Measurements from ENCODE around the gene HOOK1. TPM values are rescaled to one million over a fixed set of nuclear protein-coding genes. Genes with fewer than 3 reads are reported as not detected.

Gene HOOK1
- total RNA-seq, 1 experiment from 2014 or later: 33.8 TPM

DNA sequence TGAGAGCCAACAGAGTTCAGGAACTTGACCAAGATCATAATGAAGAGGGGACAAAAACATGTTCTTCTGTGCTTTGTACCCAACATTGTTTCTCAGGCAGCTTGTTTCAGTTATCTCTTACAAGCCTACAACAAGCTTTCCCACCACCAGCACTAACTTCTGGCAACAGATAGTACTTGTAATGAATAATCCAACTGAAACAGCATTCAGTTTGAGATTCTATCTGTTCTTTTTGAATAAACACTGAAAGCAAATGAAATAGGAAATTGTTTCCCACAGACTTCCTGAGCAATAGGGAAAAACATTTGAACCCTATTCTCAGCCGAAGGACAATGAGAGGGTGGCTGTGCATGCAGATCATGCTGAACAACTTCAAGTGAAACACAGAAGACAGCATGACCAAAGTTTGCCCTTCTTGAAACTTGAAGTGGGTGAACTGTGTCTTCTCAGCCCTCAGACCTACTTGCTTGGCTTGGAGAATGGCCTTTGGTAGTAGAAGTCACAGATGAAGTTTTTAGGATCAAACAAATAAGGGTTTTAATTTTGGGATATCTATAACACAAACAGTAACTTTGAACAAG lies 11.2 kb upstream of the HOOK1 start (continued):
- no peak for TF ChIP-seq SMAD3 (CRISPR knock-in tag; IDR thresholded peaks at IDR 0.05; ENCODE audit: borderline replicate concordance)

DNA sequence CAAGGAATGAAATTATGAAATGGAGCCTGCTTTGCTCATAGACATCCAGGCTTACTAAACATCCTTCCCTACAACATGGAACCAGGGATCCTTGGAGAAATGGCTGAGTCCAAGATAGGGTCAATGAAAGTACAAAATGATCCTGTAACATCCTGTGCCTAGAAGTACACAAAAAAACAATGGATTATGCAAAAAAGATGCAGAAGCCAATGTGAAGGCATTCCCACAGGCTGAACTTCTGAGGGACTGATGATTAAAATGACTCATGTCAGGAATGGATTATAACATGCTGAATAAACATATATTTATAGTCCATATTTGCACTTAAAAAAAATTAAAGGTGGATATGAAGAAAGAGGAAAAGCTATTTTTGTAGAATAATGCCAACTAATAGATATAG lies 10.4 kb upstream of the HOOK1 start:
- Mint-ChIP-seq H3K9me3 (peaks cover 3% of the 10 kb centered on the region; the same call in 1 of the 2 replicates), H3K27ac (no peak overlapping the region), H3K27me3 (ENCODE audit: low read depth) (peaks cover 4% of the 10 kb centered on the region), H3K4me1 (no peaks in the 10 kb centered on the region), H3K4me3 (no peak overlapping the region), H3K36me3 (no peaks in the 10 kb centered on the region)
- POLR2A ChIA-PET: no interaction called here
- ATAC-seq (no peak), DNase-seq (ENCODE audit: low spot score) (no peak)
- TF ChIP-seq PRRX2 (CRISPR knock-in tag; IDR thresholded peaks at IDR 0.05): no peak
- no peak for TF ChIP-seq FOXK1 (CRISPR knock-in tag; IDR thresholded peaks at IDR 0.05)
- TF ChIP-seq, protein P1, sequence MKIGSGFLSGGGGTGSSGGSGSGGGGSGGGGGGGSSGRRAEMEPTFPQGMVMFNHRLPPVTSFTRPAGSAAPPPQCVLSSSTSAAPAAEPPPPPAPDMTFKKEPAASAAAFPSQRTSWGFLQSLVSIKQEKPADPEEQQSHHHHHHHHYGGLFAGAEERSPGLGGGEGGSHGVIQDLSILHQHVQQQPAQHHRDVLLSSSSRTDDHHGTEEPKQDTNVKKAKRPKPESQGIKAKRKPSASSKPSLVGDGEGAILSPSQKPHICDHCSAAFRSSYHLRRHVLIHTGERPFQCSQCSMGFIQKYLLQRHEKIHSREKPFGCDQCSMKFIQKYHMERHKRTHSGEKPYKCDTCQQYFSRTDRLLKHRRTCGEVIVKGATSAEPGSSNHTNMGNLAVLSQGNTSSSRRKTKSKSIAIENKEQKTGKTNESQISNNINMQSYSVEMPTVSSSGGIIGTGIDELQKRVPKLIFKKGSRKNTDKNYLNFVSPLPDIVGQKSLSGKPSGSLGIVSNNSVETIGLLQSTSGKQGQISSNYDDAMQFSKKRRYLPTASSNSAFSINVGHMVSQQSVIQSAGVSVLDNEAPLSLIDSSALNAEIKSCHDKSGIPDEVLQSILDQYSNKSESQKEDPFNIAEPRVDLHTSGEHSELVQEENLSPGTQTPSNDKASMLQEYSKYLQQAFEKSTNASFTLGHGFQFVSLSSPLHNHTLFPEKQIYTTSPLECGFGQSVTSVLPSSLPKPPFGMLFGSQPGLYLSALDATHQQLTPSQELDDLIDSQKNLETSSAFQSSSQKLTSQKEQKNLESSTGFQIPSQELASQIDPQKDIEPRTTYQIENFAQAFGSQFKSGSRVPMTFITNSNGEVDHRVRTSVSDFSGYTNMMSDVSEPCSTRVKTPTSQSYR (CRISPR knock-in tag; IDR thresholded peaks at IDR 0.05): no peak
- TF ChIP-seq, protein P2, sequence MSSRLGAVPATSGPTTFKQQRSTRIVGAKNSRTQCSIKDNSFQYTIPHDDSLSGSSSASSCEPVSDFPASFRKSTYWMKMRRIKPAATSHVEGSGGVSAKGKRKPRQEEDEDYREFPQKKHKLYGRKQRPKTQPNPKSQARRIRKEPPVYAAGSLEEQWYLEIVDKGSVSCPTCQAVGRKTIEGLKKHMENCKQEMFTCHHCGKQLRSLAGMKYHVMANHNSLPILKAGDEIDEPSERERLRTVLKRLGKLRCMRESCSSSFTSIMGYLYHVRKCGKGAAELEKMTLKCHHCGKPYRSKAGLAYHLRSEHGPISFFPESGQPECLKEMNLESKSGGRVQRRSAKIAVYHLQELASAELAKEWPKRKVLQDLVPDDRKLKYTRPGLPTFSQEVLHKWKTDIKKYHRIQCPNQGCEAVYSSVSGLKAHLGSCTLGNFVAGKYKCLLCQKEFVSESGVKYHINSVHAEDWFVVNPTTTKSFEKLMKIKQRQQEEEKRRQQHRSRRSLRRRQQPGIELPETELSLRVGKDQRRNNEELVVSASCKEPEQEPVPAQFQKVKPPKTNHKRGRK (CRISPR knock-in tag; IDR thresholded peaks at IDR 0.05; ENCODE audit: borderline replicate concordance): no peak
- no peak for TF ChIP-seq CREB1 (CRISPR knock-in tag; IDR thresholded peaks at IDR 0.05)
- TF ChIP-seq, protein P3, sequence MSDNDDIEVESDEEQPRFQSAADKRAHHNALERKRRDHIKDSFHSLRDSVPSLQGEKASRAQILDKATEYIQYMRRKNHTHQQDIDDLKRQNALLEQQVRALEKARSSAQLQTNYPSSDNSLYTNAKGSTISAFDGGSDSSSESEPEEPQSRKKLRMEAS (CRISPR knock-in tag; IDR thresholded peaks at IDR 0.05): no peak
- CTCF ChIA-PET: no interaction called here

DNA sequence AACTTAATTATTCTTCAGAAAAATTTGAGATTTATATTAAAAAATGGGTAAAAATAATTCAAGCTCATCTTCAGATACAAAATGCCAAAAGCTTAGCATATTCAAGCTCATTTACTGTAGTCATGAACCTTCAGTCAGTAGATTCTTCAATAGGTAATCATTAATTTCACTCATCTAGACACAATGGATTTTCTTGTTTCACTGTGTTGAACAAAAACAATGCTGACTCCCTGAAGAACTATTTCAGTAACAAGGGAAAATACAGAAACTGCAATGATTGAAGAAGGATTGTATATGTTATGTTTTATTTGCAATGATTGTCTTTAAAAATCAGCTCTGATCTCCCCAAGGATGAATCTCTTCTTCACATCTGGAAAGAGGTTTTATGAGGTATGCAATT lies 9.2 kb upstream of the HOOK1 start:
- DNase-seq (ENCODE audit: low spot score) (no peak), ATAC-seq (no peak)
- no peak overlapping the region for H3K4me3 Mint-ChIP-seq
- CTCF ChIA-PET: no interaction called here
- POLR2A ChIA-PET: interaction anchor here (1.0 kb wide), 1 partner anchor 9 kb away, joined by 3 read pairs; the partner anchor contains the start of gene HOOK1
- no peaks in the 10 kb centered on the region for H3K36me3 Mint-ChIP-seq
- peaks cover 4% of the 10 kb centered on the region for H3K27me3 Mint-ChIP-seq (ENCODE audit: low read depth)
- H3K4me1 Mint-ChIP-seq: no peaks in the 10 kb centered on the region
- peaks cover 3% of the 10 kb centered on the region; the same call in 1 of the 2 replicates for H3K9me3 Mint-ChIP-seq
- TF ChIP-seq RELA (CRISPR knock-in tag; IDR thresholded peaks at IDR 0.05; ENCODE audit: borderline replicate concordance): no peak
- TF ChIP-seq ZNF671 (CRISPR knock-in tag; IDR thresholded peaks at IDR 0.05): no peak
- TF ChIP-seq, protein P4, sequence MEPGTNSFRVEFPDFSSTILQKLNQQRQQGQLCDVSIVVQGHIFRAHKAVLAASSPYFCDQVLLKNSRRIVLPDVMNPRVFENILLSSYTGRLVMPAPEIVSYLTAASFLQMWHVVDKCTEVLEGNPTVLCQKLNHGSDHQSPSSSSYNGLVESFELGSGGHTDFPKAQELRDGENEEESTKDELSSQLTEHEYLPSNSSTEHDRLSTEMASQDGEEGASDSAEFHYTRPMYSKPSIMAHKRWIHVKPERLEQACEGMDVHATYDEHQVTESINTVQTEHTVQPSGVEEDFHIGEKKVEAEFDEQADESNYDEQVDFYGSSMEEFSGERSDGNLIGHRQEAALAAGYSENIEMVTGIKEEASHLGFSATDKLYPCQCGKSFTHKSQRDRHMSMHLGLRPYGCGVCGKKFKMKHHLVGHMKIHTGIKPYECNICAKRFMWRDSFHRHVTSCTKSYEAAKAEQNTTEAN (CRISPR knock-in tag; IDR thresholded peaks at IDR 0.05): no peak
- H3K27ac Mint-ChIP-seq: no peak overlapping the region

DNA sequence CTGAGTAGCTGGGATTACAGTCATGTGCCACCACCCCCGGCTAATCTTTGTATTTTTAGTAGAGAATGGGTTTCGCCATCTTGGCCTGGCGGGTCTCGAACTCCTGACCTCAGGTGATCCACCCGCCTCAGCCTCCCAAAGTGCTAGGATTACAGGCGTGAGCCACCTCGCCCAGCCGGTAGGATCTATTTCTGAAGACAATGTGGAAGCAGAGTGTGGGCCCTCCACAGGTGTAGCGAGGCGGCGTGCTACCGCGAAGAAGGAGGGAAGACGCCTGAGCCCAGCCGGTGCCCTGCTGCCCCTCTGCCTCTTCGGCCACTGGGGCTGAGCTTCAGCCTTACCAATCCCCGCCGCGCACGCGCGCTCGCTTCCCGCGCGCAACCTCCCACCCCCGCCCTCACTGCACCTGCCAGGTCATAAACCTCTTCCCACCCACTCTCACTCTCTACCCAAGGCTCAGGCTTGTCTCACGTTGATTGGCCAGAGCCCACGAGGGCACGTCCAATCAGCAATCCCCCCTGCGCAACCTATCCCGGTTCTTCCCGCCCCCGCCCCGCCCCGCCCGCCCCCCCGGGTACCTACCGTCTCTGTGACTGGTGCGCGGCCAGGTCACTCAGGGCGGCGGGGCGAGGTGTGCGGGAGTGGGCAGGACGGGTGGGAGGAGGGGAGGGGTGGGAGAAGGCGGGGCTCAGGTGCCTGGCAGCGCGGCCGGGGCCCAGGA lies 409 bp upstream of the HOOK1 start:
- POLR2A ChIA-PET: interaction anchor here (1.2 kb wide), 1 partner anchor 9 kb away, joined by 3 read pairs; no protein-coding TSS in a partner anchor
- peak; percentile 92 for DNase-seq (ENCODE audit: low spot score)
- H3K27ac Mint-ChIP-seq: 0 out of 2 replicates have a peak overlapping the region, but pooled peaks have one; percentile 17
- peak overlapping the region; percentile 68 for H3K4me3 Mint-ChIP-seq
- H3K9me3 Mint-ChIP-seq: no peaks in the 10 kb centered on the region
- H3K27me3 Mint-ChIP-seq (ENCODE audit: low read depth): no peaks in the 10 kb centered on the region; the same call in 1 of the 2 replicates
- H3K4me1 Mint-ChIP-seq: no peaks in the 10 kb centered on the region
- H3K36me3 Mint-ChIP-seq: no peaks in the 10 kb centered on the region
- peak; percentile 92 for ATAC-seq
- CTCF ChIA-PET: interaction anchor here (1.0 to 2.1 kb wide), 2 partner anchors 55 to 133 kb away, joined by 3 to 6 read pairs; no protein-coding TSS in a partner anchor
- TF ChIP-seq, protein P4 (CRISPR knock-in tag; IDR thresholded peaks at IDR 0.05): no peak
- TF ChIP-seq, protein P5, sequence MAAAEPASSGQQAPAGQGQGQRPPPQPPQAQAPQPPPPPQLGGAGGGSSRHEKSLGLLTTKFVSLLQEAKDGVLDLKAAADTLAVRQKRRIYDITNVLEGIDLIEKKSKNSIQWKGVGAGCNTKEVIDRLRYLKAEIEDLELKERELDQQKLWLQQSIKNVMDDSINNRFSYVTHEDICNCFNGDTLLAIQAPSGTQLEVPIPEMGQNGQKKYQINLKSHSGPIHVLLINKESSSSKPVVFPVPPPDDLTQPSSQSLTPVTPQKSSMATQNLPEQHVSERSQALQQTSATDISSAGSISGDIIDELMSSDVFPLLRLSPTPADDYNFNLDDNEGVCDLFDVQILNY (CRISPR knock-in tag; IDR thresholded peaks at IDR 0.05): no peak
- TF ChIP-seq, protein P6, sequence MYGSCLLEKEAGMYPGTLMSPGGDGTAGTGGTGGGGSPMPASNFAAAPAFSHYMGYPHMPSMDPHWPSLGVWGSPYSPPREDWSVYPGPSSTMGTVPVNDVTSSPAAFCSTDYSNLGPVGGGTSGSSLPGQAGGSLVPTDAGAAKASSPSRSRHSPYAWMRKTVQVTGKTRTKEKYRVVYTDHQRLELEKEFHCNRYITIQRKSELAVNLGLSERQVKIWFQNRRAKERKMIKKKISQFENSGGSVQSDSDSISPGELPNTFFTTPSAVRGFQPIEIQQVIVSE (CRISPR knock-in tag; IDR thresholded peaks at IDR 0.05; ENCODE audit: borderline replicate concordance): no peak
- TF ChIP-seq ZNF416 (CRISPR knock-in tag; IDR thresholded peaks at IDR 0.05) (0 out of 2 replicates have a peak, but pooled peaks have one; percentile 59), IRF2 (CRISPR knock-in tag; IDR thresholded peaks at IDR 0.05; ENCODE audit: borderline replicate concordance, low read depth) (no peak), NR2C2 (CRISPR knock-in tag; IDR thresholded peaks at IDR 0.05) (no peak), TEAD1 (CRISPR knock-in tag; IDR thresholded peaks at IDR 0.05) (no peak)
- TF ChIP-seq, protein P7, sequence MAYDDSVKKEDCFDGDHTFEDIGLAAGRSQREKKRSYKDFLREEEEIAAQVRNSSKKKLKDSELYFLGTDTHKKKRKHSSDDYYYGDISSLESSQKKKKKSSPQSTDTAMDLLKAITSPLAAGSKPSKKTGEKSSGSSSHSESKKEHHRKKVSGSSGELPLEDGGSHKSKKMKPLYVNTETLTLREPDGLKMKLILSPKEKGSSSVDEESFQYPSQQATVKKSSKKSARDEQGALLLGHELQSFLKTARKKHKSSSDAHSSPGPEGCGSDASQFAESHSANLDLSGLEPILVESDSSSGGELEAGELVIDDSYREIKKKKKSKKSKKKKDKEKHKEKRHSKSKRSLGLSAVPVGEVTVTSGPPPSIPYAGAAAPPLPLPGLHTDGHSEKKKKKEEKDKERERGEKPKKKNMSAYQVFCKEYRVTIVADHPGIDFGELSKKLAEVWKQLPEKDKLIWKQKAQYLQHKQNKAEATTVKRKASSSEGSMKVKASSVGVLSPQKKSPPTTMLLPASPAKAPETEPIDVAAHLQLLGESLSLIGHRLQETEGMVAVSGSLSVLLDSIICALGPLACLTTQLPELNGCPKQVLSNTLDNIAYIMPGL (CRISPR knock-in tag; IDR thresholded peaks at IDR 0.05): no peak
